K562 (cell line): ENCODE results near the gene DCLK1. TPM values are rescaled to one million over a fixed set of nuclear protein-coding genes. Genes with fewer than 3 reads are reported as not detected.

Experiments used
- ATAC-seq: fragments of 200-7000 bp; cut with Tn5 transposase; 3 replicates; pipeline ENCODE4 v1.9.1; 2020; ENCODE audit warnings: moderate library complexity
- BruUV-seq: library from RNA; stranded (reverse); fragments of 400-500 nt; replicated peaks from 2 replicates; lab custom pipeline; 2021; lab: Mats Ljungman, UMichigan
- CTCF ChIA-PET: fragments of 300-600 bp; formaldehyde crosslinking; extraction: SDS; loops from one replicate; lab custom pipeline; 2021; ENCODE audit warnings: low intra/inter-chr PET ratio; lab: Yijun Ruan, JAX
- POLR2A ChIA-PET: fragments of 300-600, 350-650 bp; sonication (Branson Sonifier 250); formaldehyde crosslinking; extraction: SDS; loops from one replicate; lab custom pipeline; 2021; ENCODE audit warnings: antibody characterized with exemption, inconsistent platforms; lab: Yijun Ruan, JAX
- DNase-seq, 4 experiments: peaks; one replicate each; pipeline versions ENCODE4 v3.0.0 to v3.0.0-alpha.2; 2011 to 2018; ENCODE audit warnings: low spot score in 3 of 4, mixed read lengths in 3 of 4; ENCODE audit errors: extremely low read depth in 1 of 4
- FAIRE-seq: peaks from 2 replicates; lab custom pipeline; 2011; peaks lifted over from hg19 to GRCh38; lab: Jason Lieb, UNC
- H2AFZ ChIP-seq: 2 replicates; pipeline ENCODE4 v1.6.0; 2011; ENCODE audit warnings: low read depth, low read length, control low read depth, inconsistent platforms
- H3K27ac ChIP-seq: fragments of 200-600 bp; 3 replicates; pipeline ENCODE4 v1.8.0; 2011; ENCODE audit warnings: low read depth, mild to moderate bottlenecking, control low read depth, inconsistent platforms, low read length, moderate library complexity, mixed read lengths; ENCODE audit errors: extremely low read depth
- H3K27me3 ChIP-seq, 2 experiments: fragments of 300-600 bp in 1 of 2; 2 replicates in 1 of 2; 3 replicates in 1 of 2; pipeline versions ENCODE4 v1.6.0 to v1.8.0; 2011; ENCODE audit warnings: inconsistent platforms in 2 of 2, low read length in 2 of 2, mild to moderate bottlenecking in 1 of 2, mixed read lengths in 1 of 2, moderate library complexity in 1 of 2; ENCODE audit not compliant: control insufficient read depth in 2 of 2, insufficient read depth in 2 of 2
- H3K36me3 ChIP-seq: fragments of 300-600 bp; 3 replicates; pipeline ENCODE4 v1.8.0; 2011; ENCODE audit warnings: mild to moderate bottlenecking, low read length, inconsistent platforms; ENCODE audit not compliant: control insufficient read depth, insufficient read depth
- H3K4me1 ChIP-seq, 2 experiments: fragments of 200-600 bp in 1 of 2; replicated peaks in 1 of 2; 2 replicates in 1 of 2; 3 replicates in 1 of 2; pipeline versions ENCODE4 v1.5.1 to v1.8.0; 2011; ENCODE audit warnings: inconsistent platforms in 2 of 2, low read length in 2 of 2, mild to moderate bottlenecking in 1 of 2, mixed read lengths in 1 of 2, moderate library complexity in 1 of 2; ENCODE audit not compliant: control insufficient read depth in 2 of 2, insufficient read depth in 2 of 2
- H3K4me2 ChIP-seq: 2 replicates; pipeline ENCODE4 v1.6.1; 2011; ENCODE audit warnings: low read length, control low read depth, inconsistent platforms, mixed read lengths; ENCODE audit not compliant: insufficient read depth
- H3K4me3 ChIP-seq: fragments of 200-600 bp; sonication (generic), shearing (Covaris generic); 2 replicates; pipeline ENCODE4 v1.5.1; 2016; ENCODE audit warnings: control low read depth, inconsistent platforms
- H3K79me2 ChIP-seq: fragments of 200-600 bp; 3 replicates; pipeline ENCODE4 v1.8.0; 2011; ENCODE audit warnings: low read length, inconsistent platforms; ENCODE audit not compliant: control insufficient read depth, insufficient read depth
- H3K9ac ChIP-seq, 2 experiments: 2 replicates each; pipeline versions ENCODE4 v1.6.0 to v1.6.1; 2011; ENCODE audit warnings: low read depth in 2 of 2, low read length in 2 of 2, control low read depth in 1 of 2, inconsistent platforms in 1 of 2, mild to moderate bottlenecking in 1 of 2, mixed read lengths in 1 of 2; ENCODE audit not compliant: insufficient read depth in 1 of 2
- H3K9me1 ChIP-seq: one replicate; pipeline ENCODE4 v1.6.0; 2011; ENCODE audit warnings: inconsistent platforms, mild to moderate bottlenecking, low read length, moderate library complexity; ENCODE audit not compliant: control insufficient read depth, insufficient read depth
- H3K9me3 ChIP-seq: replicated peaks from 2 replicates; pipeline ENCODE4 v1.5.1; 2011; ENCODE audit warnings: low read depth, low read length, inconsistent platforms; ENCODE audit not compliant: control insufficient read depth, insufficient read depth
- H4K20me1 ChIP-seq: replicated peaks from 2 replicates; pipeline ENCODE4 v1.6.1; 2011; ENCODE audit warnings: low read length, inconsistent platforms, mixed read lengths; ENCODE audit not compliant: control insufficient read depth, insufficient read depth
- BMI1 ChIP-seq: fragments of 150-350 bp; IDR thresholded peaks from 2 replicates; pipeline ENCODE4 v1.6.1; 2014; ENCODE audit warnings: low read length
- ETV6 ChIP-seq, 3 experiments: fragments of 150-350 bp in 1 of 3; sonication (generic) in 1 of 3; formaldehyde crosslinking in 1 of 3; IDR thresholded peaks; 2 replicates each; pipeline versions ENCODE4 v1.6.1 to v1.8.0; 2014 to 2022; ENCODE audit warnings: borderline replicate concordance in 2 of 3, low read depth in 2 of 3, antibody characterized with exemption in 1 of 3, low read length in 1 of 3, mild to moderate bottlenecking in 1 of 3, missing genetic modification reagents in 1 of 3
- RFX5 ChIP-seq: IDR thresholded peaks from 2 replicates; pipeline ENCODE4 v1.6.1; 2011; ENCODE audit warnings: low read depth, mild to moderate bottlenecking, improper control_type of control experiment, low read length
- TARDBP ChIP-seq: fragments of 450-650 bp; IDR thresholded peaks from 2 replicates; pipeline ENCODE4 v1.6.1; 2016
- TCF7L2 ChIP-seq: fragments of 150-350 bp; IDR thresholded peaks from 2 replicates; pipeline ENCODE4 v1.6.1; 2016; ENCODE audit warnings: low read depth, mild to moderate bottlenecking, low read length, moderate library complexity
- ZNF699 ChIP-seq: fragments of 250-450 bp; sonication (Bioruptor Pico); IDR thresholded peaks from 2 replicates; pipeline ENCODE4 v1.8.0; 2021; ENCODE audit warnings: mild to moderate bottlenecking, moderate library complexity; ENCODE audit not compliant: insufficient replicate concordance
- ZNF785 ChIP-seq: fragments of 250-450 bp; sonication (Bioruptor Pico); IDR thresholded peaks from 2 replicates; pipeline ENCODE4 v1.4.0; 2020; ENCODE audit warnings: mild to moderate bottlenecking
- WGBS: fragments of 100-300 bp; shearing (Covaris generic); methylation state at CpG from one replicate; pipeline ENCODE4 v1.1.6; 2016; ENCODE audit warnings: low coverage, mixed read lengths; ENCODE audit not compliant: insufficient coverage; ENCODE audit errors: missing lambda C conversion rate; 5-methylcytosine and 5-hydroxymethylcytosine counted together
- in situ Hi-C: fragments of 300-500 bp; cut with MboI; formaldehyde crosslinking; loops from 4 replicates; pipeline ENCODE4 v1.15.0; 2018; ENCODE audit warnings: inconsistent platforms, mixed read lengths
- intact Hi-C: fragments of 100-400 bp; cut with micrococcal nuclease; formaldehyde crosslinking; loops from 2 replicates; pipeline ENCODE4 v1.14.2; 2022
- polyA plus RNA-seq, 8 experiments: library from polyadenylated mRNA; depleted of rRNA in 4 of 8; stranded (reverse) in 5 of 8; unstranded in 3 of 8; fragments of >200 nt; fragmentation: Nextera tagmentation in 2 of 8; fragmentation: Illumina TruSeq in 1 of 8; extraction: Ambion mirVana in 2 of 8; extraction: Trizol in 1 of 8; gene quantifications; 2 replicates each; pipeline versions ENCODE4 v1.2.1 to v1.2.3, GENCODE V29; 2011 to 2014; ENCODE audit warnings: inconsistent platforms in 1 of 8, missing spikeins in 1 of 8
- total RNA-seq, 7 experiments: library from RNA; depleted of rRNA in 6 of 7; stranded (reverse); fragments of >200 nt in 6 of 7; fragmentation: Illumina TruSeq in 2 of 7; extraction: Trizol in 2 of 7; gene quantifications; 2 replicates each; pipeline versions ENCODE4 v1.2.1 to v1.2.3, GENCODE V29; 2011 to 2021; ENCODE audit warnings: low replicate concordance in 1 of 7
- TF ChIP-seq, protein P1 (sequence below): fragments of 250-450 bp; sonication (Bioruptor Pico); IDR thresholded peaks from 2 replicates; pipeline ENCODE4 v1.4.0; 2020; ENCODE audit warnings: borderline replicate concordance
- TF ChIP-seq, protein P2 (sequence below): fragments of 250-450 bp; sonication (Bioruptor Pico); IDR thresholded peaks from 2 replicates; pipeline ENCODE4 v1.8.0; 2022; ENCODE audit warnings: inconsistent platforms
- TF ChIP-seq, protein P3 (sequence below): fragments of 450-650 bp; IDR thresholded peaks from 2 replicates; pipeline ENCODE4 v1.6.1; 2016; ENCODE audit warnings: mild to moderate bottlenecking
- TF ChIP-seq, protein P4 (sequence below): sonication (generic); formaldehyde crosslinking; IDR thresholded peaks from 2 replicates; pipeline ENCODE4 v1.8.1; 2022; ENCODE audit warnings: missing genetic modification reagents

Gene DCLK1
- total and polyA plus RNA-seq, 9 of the 15 experiments (the other 6 are each of a cell fraction or from before 2014, with no cell fraction given): 0.07 TPM; not detected in 8

DNA sequence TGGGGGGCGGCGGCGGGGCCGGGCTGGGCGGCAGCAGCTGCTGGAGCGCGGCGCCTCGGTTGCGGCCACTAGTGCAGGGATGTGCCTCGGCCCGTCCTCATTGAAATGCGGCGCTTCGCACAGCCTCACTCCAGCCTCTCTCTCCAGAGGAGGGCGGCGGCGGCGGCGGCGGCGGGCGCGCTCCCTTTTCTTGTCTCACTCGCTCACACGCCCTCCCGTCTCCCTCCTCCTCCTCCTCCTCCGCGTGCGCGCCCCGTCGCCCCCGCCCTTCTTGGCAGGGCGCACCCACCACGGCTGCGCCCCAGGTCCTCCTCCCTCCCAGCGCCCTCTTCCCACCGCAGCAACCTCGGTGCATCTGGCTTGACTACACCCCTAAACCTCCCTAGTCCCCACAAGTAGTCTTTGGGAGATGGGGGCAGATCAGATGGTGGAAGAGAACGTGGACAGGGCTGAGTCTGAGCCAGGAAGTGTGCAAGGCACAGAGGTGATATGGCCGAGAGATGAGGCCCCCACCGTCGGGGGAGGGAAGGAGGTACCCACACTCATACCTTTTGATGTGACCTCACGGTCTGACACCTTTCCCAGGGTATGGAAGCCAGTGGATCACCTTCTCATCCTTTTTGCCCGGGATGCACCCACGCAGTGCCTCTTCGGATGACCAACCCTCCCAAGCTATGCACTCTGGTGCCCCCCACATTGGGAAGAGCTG lies at the start of gene DCLK1 (continued):
- TF ChIP-seq, protein P1, sequence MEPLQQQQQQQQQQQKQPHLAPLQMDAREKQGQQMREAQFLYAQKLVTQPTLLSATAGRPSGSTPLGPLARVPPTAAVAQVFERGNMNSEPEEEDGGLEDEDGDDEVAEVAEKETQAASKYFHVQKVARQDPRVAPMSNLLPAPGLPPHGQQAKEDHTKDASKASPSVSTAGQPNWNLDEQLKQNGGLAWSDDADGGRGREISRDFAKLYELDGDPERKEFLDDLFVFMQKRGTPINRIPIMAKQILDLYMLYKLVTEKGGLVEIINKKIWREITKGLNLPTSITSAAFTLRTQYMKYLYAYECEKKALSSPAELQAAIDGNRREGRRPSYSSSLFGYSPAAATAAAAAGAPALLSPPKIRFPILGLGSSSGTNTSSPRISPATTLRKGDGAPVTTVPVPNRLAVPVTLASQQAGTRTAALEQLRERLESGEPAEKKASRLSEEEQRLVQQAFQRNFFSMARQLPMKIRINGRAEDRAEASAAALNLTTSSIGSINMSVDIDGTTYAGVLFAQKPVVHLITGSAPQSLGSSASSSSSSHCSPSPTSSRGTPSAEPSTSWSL (CRISPR knock-in tag): no peak

DNA sequence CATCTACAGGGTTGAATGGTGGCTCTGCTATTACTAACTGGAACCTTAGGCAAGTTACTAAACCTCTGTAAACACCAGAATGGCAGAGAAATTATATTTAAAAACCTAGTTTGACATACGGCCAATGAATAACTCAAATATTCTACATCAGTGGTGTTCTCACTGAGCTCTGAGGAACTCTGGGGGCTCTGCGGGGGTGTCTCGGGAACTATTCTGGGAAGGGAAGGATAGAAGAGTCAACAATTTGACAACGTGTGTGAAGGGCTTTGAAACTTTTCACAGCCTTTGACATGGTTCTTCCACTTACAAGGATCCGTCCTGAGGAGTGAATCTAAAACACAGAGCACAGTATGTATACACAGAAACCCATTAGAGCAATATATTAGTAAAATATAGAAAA lies 44.4 kb upstream of the DCLK1 start:
- no peaks in the 10 kb centered on the region for H4K20me1 ChIP-seq
- FAIRE-seq (no peak), ATAC-seq (no peak), DNase-seq (no peak)
- H3K4me2 ChIP-seq: no peak overlapping the region
- BruUV-seq: no TSS peak
- no peak overlapping the region for H3K27ac ChIP-seq
- intact Hi-C loops (no loop called here), in situ Hi-C loops (no loop called here)
- no peaks in the 10 kb centered on the region for H3K27me3 ChIP-seq
- ChIA-PET CTCF (no interaction called here), POLR2A (interaction anchor here (0.6 kb wide), 2 partner anchors 86 to 884 kb away, joined by 3 read pairs; no protein-coding TSS in a partner anchor)
- no peaks in the 10 kb centered on the region for H3K4me1 ChIP-seq
- H3K9ac ChIP-seq: no peak overlapping the region
- no peak overlapping the region for H3K4me3 ChIP-seq
- no peaks in the 10 kb centered on the region for H3K36me3 ChIP-seq
- H3K9me1 ChIP-seq: peaks cover 2% of the 10 kb centered on the region
- no peaks in the 10 kb centered on the region for H3K9me3 ChIP-seq
- WGBS: 31% methylated on average over 5 of the region's 5 CpGs
- no peaks in the 10 kb centered on the region for H3K79me2 ChIP-seq
- H2AFZ ChIP-seq: no peak overlapping the region
- TF ChIP-seq RFX5: no peak
- TF ChIP-seq, protein P2, sequence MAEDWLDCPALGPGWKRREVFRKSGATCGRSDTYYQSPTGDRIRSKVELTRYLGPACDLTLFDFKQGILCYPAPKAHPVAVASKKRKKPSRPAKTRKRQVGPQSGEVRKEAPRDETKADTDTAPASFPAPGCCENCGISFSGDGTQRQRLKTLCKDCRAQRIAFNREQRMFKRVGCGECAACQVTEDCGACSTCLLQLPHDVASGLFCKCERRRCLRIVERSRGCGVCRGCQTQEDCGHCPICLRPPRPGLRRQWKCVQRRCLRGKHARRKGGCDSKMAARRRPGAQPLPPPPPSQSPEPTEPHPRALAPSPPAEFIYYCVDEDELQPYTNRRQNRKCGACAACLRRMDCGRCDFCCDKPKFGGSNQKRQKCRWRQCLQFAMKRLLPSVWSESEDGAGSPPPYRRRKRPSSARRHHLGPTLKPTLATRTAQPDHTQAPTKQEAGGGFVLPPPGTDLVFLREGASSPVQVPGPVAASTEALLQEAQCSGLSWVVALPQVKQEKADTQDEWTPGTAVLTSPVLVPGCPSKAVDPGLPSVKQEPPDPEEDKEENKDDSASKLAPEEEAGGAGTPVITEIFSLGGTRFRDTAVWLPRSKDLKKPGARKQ (CRISPR knock-in tag): no peak
- TF ChIP-seq TARDBP: no peak
- TF ChIP-seq ZNF785 (CRISPR knock-in tag): no peak
- TF ChIP-seq, protein P3, sequence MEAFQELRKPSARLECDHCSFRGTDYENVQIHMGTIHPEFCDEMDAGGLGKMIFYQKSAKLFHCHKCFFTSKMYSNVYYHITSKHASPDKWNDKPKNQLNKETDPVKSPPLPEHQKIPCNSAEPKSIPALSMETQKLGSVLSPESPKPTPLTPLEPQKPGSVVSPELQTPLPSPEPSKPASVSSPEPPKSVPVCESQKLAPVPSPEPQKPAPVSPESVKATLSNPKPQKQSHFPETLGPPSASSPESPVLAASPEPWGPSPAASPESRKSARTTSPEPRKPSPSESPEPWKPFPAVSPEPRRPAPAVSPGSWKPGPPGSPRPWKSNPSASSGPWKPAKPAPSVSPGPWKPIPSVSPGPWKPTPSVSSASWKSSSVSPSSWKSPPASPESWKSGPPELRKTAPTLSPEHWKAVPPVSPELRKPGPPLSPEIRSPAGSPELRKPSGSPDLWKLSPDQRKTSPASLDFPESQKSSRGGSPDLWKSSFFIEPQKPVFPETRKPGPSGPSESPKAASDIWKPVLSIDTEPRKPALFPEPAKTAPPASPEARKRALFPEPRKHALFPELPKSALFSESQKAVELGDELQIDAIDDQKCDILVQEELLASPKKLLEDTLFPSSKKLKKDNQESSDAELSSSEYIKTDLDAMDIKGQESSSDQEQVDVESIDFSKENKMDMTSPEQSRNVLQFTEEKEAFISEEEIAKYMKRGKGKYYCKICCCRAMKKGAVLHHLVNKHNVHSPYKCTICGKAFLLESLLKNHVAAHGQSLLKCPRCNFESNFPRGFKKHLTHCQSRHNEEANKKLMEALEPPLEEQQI: no peak
- no peak for TF ChIP-seq ZNF699 (CRISPR knock-in tag)
- TF ChIP-seq, protein P4, sequence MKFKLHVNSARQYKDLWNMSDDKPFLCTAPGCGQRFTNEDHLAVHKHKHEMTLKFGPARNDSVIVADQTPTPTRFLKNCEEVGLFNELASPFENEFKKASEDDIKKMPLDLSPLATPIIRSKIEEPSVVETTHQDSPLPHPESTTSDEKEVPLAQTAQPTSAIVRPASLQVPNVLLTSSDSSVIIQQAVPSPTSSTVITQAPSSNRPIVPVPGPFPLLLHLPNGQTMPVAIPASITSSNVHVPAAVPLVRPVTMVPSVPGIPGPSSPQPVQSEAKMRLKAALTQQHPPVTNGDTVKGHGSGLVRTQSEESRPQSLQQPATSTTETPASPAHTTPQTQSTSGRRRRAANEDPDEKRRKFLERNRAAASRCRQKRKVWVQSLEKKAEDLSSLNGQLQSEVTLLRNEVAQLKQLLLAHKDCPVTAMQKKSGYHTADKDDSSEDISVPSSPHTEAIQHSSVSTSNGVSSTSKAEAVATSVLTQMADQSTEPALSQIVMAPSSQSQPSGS (CRISPR knock-in tag): no peak
- TF ChIP-seq TCF7L2: no peak
- no peak for TF ChIP-seq ETV6 (IDR thresholded peaks at IDR 0.05; ENCODE audit: borderline replicate concordance in 1 of 2, low read depth in 2 of 2, low read length in 1 of 2)
- no peak for TF ChIP-seq ETV6 (CRISPR knock-in tag; IDR thresholded peaks at IDR 0.05; ENCODE audit: borderline replicate concordance)
- no peak for TF ChIP-seq BMI1
